Epithelial cell of proximal tubule (primary cell): Measurements from ENCODE around the gene QSER1. TPM values are rescaled to one million over a fixed set of nuclear protein-coding genes. Genes with fewer than 3 reads are reported as not detected.
A peak's percentile ranks its signal among the peaks of the same experiment; 100 is the strongest.
"Not testable (repeated sequence)": the region's sequence is repeated elsewhere in the genome, so short reads cannot be mapped to it uniquely, and the experiment has no call there.

Source experiments
- DNase-seq: peaks from one replicate; pipeline ENCODE4 v3.0.0-alpha.2; 2011; ENCODE audit warnings: low read depth
- H3K4me3 ChIP-seq: 2 replicates; pipeline ENCODE4 v1.5.1; 2011; ENCODE audit warnings: low read depth, mild to moderate bottlenecking, low read length
- CTCF ChIP-seq: conservative IDR thresholded peaks from 2 replicates; pipeline ENCODE4 v1.5.1; 2012; ENCODE audit warnings: low read depth, mild to moderate bottlenecking, low read length
- total RNA-seq: library from RNA; depleted of rRNA; stranded (reverse); fragments of >200 nt; gene quantifications from 2 replicates; pipeline ENCODE4 v1.2.3, GENCODE V29; 2015

The QSER1 gene
- total RNA-seq, 1 donor from 2014 or later, result 18.6 TPM

- H3K4me3 ChIP-seq, result no peak overlapping the region
- TF ChIP-seq CTCF, result no peak
- DNase-seq, result no peak
Measured at GRCh38 chr11:32883421-32883820, 9.2 kb upstream of the QSER1 start.

DNA sequence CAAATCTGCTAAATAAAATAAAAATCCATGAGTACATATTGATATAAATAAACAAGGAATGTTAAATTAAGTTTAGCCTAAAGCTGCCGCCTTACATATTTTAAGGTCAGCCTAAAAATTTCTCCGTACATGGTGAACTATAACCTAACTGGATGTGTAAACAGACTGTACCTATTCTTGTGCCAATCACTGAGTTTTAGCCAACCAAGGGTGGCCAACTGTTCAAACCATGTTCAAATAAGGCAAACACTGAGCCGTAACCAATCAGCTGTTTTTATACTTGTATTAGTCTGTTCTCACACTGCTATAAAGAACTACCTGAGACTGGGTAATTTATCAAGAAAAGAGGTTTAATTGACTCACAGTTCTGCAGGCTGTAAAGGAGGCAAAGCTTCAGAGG, 8.6 kb upstream of the QSER1 start:
- no peak for DNase-seq
- no peak overlapping the region for H3K4me3 ChIP-seq
- no peak for TF ChIP-seq CTCF

- no peak overlapping the region for H3K4me3 ChIP-seq
- DNase-seq, result no peak
- TF ChIP-seq CTCF, result peak; percentile 70
Measured at GRCh38 chr11:32884770-32885384, 7.7 kb upstream of the QSER1 start.

DNA sequence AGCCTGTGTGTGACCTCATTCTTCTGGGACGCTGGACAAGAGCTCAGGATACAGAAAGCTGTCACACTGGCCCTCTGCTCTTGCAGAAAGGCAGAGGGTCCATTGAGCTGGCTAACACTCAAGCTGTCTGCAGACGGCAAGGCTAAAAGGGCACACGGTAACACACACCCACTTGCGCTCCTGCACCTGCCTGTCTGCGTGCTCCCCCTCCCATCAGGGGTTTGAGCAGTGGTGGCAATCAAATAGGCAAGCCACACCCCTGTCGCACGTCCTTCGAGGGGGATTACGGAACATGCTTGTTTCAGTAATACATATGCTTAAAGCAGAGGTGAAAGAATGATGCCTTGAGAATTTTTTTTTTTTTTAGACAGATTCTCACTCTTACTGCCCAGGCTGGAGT, 7.1 kb upstream of the QSER1 start:
- TF ChIP-seq CTCF, result no peak
- H3K4me3 ChIP-seq, result no peak overlapping the region
- no peak for DNase-seq

DNA sequence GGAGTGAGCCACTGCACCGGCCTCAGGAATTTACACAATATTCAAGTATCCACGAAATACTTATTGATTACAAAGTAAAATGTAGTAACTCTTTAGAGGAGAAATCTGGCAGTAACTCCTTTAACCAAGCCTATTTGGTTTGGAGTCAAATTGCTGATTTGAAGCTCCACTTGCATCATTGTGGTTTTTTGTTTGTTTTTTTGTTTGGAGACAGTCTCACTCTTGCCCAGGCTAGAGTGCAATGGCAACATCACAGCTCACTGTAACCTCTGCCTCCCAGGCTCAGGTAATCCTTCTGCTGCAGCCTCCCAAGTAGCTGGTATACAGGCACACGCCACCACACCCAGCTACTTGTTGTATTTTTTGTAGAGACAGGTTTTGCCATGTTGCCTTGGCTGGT, 6.4 kb upstream of the QSER1 start:
- no peak for DNase-seq
- no peak for TF ChIP-seq CTCF
- no peak overlapping the region for H3K4me3 ChIP-seq

GRCh38 chr11:32887707-32888383, 4.8 kb upstream of the QSER1 start:
- not testable (repeated sequence) for H3K4me3 ChIP-seq, DNase-seq

GRCh38 chr11:32888384-32888710, 4.3 kb upstream of the QSER1 start:
- not testable (repeated sequence) for DNase-seq

GRCh38 chr11:32888805-32889204, 3.8 kb upstream of the QSER1 start:
- H3K4me3 ChIP-seq, result no peak overlapping the region
- TF ChIP-seq CTCF, result no peak
- no peak for DNase-seq

More at GRCh38 chr11:32888384-32888710, 4.3 kb upstream of the QSER1 start:
- not testable (repeated sequence) for H3K4me3 ChIP-seq
